H1 (cell line): ENCODE results near the gene ARID1B. TPM values are rescaled to one million over a fixed set of nuclear protein-coding genes. Genes with fewer than 3 reads are reported as not detected.

Experiments
- CEBPB ChIP-seq: IDR thresholded peaks from 2 replicates; pipeline ENCODE4 v1.6.1; 2012; ENCODE audit warnings: low read depth, low read length
- EGR1 ChIP-seq: IDR thresholded peaks from 2 replicates; pipeline ENCODE4 v1.6.1; 2011; ENCODE audit warnings: low read depth, low read length, borderline replicate concordance
- JUN ChIP-seq: IDR thresholded peaks from 2 replicates; pipeline ENCODE4 v1.6.1; 2011; ENCODE audit warnings: low read depth, mild to moderate bottlenecking, improper control_type of control experiment, low read length
- KDM4A ChIP-seq: IDR thresholded peaks from one replicate; pipeline ENCODE4 v1.7.1; 2012; ENCODE audit warnings: low read depth, mild to moderate bottlenecking, moderate library complexity, low read length, inconsistent platforms; ENCODE audit not compliant: severe bottlenecking
- SRF ChIP-seq: IDR thresholded peaks from 2 replicates; pipeline ENCODE4 v1.6.1; 2011; ENCODE audit warnings: mild to moderate bottlenecking, low read depth, low read length, moderate library complexity
- polyA plus RNA-seq, 7 experiments: library from polyadenylated mRNA; depleted of rRNA in 3 of 7; stranded (reverse) in 5 of 7; unstranded in 2 of 7; fragments of >200 nt in 5 of 7; fragments of 200-250 nt in 2 of 7; gene quantifications; 1 replicate in 5 of 7; 2 replicates in 1 of 7; 4 replicates in 1 of 7; pipeline versions ENCODE4 v1.2.1 to v1.2.3, GENCODE V29; 2011 to 2013; ENCODE audit warnings: missing spikeins in 2 of 7, mixed read lengths in 2 of 7
- total RNA-seq: library from RNA; stranded (reverse); fragmentation: NEBNext Ultra II Directional; extraction: Animal tissue kit (Norgen Biotek cat#: 25700); gene quantifications from 2 replicates; pipeline ENCODE4 v1.2.1, GENCODE V29; 2021

ARID1B gene
- total and polyA plus RNA-seq, 2 of the 8 experiments (the other 6 are each of a cell fraction or from before 2014, with no cell fraction given): 24.3 to 70.3 TPM

DNA sequence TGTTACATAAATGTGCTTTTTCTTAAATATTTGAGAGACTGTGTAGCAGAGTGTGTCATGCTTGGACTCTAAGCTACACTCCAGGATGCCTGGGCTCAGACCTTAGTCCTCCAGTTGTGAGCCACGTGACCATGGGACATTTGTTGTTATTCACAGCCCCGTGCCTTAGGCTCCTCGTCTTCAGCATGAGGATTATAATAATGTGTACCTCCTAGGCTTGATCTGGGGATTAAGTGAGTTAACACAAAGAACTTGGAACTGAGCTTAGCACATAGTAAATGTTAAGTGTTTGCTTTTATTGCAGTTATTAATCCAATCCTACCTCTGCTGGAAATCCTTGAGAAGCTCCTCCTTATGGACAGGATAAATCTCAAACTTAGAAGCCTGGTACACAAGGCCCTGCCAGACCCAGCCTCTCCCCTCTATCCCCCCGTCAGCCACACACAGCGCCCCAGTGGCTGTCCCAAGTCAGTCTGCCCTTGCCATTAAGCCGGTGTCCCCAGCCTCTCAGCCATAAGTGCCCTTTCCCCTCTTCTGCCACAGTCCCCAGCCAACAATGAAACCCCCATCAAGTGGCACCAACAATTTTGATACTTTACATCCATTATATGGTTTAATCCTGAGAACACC is 368.6 kb downstream of the ARID1B start (continued):
- TF ChIP-seq SRF (no peak), JUN (no peak), KDM4A (no peak), CEBPB (no peak), EGR1 (no peak)
